ENCODE data around the gene FPGT.
A peak's percentile ranks its signal among the peaks of the same experiment; 100 is the strongest.
"Not testable (repeated sequence)": the region's sequence is repeated elsewhere in the genome, so short reads cannot be mapped to it uniquely, and the experiment has no call there.

FPGT gene

DNA sequence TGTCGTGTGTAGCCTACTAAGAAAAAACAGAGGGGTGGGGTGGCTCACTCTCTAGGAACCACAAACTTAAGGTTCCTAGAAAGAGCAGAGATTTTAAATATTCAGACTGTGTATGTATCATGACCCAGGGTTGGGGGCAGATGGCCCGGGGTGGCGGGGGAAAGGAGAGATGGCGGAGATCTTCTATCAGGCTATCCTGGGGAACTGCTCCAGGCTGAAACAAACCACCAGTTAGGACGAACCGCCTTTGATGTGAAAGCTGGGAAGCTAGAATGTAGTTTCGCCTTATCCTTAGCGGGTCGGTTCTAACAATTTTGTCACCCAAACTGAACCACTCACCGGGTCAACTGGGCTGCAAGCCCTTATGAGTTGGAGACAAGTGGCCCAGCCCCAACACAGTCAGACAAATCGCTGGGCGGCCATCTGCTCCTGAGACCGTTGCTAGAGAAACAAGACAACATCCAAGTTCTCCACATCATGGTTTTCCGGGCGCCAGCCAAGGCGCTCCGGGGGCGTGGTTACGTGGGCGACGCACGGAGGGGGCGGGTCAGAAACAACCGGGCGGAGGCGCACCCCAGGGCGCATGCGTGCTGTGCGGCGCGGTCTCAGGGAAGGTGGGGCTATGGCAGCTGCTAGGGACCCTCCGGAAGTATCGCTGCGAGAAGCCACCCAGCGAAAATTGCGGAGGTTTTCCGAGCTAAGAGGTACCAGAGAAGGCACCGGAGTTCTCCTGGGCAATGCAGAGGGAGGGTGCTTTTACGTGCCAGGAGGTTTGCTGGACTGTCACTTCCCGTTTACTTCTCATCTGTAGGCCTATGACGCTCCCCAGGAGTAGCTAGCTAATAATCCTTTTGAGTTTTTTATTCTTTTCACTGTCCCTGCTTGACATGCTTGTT lies at the start of gene FPGT, which contains the start of gene LRRIQ3:
Gene FPGT, plus strand, starts transcription at position 586 of the 896 bp plus-strand sequence. Its CDS starts 37 bp downstream, at position 623.
Gene LRRIQ3, minus strand, starts transcription at position 520 of the 896 bp plus-strand sequence. CDS start 14,492 bp downstream, outside the sequence.
- DNase-seq (ENCODE audit: low read depth in 2 of 3, low spot score in 2 of 3) = peak; percentile 86 to 93 (median 91)

DNA sequence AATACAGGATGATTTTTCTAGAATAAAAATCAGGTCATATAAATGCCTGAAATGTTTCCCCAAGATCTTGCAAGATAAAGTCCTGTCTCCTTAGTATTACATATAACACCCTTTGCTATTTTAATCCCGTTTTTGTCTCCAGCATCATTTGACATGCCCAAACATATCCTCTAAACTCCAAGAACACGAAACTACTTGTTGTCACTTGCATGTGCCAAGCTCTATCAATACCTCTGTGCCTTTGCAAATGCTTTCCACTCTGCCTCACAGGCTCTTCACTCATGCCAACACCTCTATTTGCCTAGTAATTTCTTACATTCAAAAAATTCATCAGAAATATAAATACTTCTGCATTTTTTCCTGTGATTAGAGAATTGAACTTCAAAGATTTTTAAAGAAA lies 38.0 kb upstream of the FPGT start:
- no peak for DNase-seq (ENCODE audit: low read depth in 2 of 3, low spot score in 2 of 3)

- DNase-seq (ENCODE audit: low read depth in 2 of 3, low spot score in 2 of 3) = no peak
These were observed 36.5 kb upstream of the FPGT start for GRCh38 chr1:74161497-74161896.

- DNase-seq (ENCODE audit: low read depth in 2 of 3, low spot score in 2 of 3) = no peak
These were observed 35.7 kb upstream of the FPGT start for GRCh38 chr1:74162333-74162732.

GRCh38 chr1:74174423-74174822 lies 23.6 kb upstream of the FPGT start:
- not testable (repeated sequence) for DNase-seq (ENCODE audit: low read depth in 2 of 3, low spot score in 2 of 3)

GRCh38 chr1:74180490-74180889 lies 17.6 kb upstream of the FPGT start:
- DNase-seq (ENCODE audit: low read depth in 2 of 3, low spot score in 2 of 3) = no peak

DNA sequence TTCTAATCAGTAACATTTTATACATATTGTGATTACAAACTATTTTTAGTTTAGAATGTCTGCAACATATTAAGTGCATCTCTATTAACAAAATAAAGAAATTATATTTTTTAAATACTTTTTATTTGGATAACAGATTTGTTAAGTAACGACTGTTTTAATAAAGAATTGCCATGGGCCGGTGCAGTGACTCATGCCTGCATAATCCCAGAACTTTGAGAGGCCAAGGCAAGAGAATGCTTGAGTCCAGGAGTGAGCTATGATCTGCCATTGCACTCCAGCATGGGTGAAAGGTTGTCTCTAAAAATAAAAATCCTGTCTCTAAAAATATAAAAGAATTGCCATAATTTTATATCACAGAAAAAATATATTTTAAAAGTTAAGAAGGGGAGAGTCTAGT lies 4.1 kb upstream of the FPGT start:
- DNase-seq (ENCODE audit: low read depth in 2 of 3, low spot score in 2 of 3) = no peak

DNA sequence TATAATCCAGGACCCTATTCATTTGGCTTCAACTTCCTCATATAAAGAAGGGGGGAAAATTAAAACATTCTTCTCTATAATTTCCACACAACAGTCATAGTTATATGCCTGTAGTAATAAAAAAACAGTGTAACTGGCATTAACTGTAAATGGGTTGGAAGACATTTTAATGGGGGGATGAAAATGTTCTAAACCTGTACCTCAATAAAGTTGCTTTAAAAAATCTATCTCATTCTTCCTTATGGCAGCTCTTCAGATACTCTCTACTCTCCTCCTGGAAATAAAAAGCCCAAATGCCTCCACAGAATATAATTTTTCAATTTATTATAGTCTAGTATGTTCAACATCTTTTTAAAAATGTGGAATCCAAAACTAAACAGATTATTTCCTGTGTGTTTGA lies 2.7 kb upstream of the FPGT start:
- no peak for DNase-seq (ENCODE audit: low read depth in 2 of 3, low spot score in 2 of 3)

- no peak for DNase-seq (ENCODE audit: low read depth in 2 of 3, low spot score in 2 of 3)
These were observed 787 bp upstream of the FPGT start for GRCh38 chr1:74197255-74197654.

GRCh38 chr1:74199504-74199903 lies 1.5 kb downstream of the FPGT start:
- no peak for DNase-seq (ENCODE audit: low read depth in 2 of 3, low spot score in 2 of 3)

GRCh38 chr1:74205266-74205665 lies 7.2 kb downstream of the FPGT start:
- no peak for DNase-seq (ENCODE audit: low read depth in 2 of 3, low spot score in 2 of 3)

GRCh38 chr1:74215229-74215628 lies 17.2 kb downstream of the FPGT start:
- DNase-seq (ENCODE audit: low read depth in 2 of 3, low spot score in 2 of 3) = no peak

GRCh38 chr1:74222701-74223100 lies 24.7 kb downstream of the FPGT start:
- no peak for DNase-seq (ENCODE audit: low read depth in 2 of 3, low spot score in 2 of 3)

DNA sequence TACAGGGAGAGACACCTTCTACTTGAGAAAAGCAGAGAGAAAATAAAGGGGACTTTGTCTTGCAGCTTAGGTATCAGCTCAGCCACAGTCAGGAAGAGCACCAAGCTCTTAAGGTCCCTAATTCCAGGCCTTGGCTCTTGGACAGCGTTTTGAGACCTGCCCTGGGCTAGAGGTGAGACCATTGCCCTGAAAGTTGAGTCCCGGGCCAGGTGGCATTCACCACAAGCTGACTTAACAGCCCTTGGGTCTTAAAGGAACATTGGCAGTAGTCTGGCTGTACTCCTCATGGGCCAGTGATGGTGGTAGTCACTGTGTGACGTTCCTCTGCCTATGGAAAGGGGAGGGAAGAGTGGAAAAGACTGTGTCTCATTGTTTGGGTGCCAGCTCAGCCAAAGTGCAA lies 25.4 kb downstream of the FPGT start:
- no peak for DNase-seq (ENCODE audit: low read depth in 2 of 3, low spot score in 2 of 3)

GRCh38 chr1:74235153-74235552 lies 37.1 kb downstream of the FPGT start, which contains the start of gene TNNI3K:
TNNI3K (plus strand) TSS chr1:74235387; CDS start chr1:74235452, 65 bp downstream.
- no peak for DNase-seq (ENCODE audit: low read depth in 2 of 3, low spot score in 2 of 3)

DNA sequence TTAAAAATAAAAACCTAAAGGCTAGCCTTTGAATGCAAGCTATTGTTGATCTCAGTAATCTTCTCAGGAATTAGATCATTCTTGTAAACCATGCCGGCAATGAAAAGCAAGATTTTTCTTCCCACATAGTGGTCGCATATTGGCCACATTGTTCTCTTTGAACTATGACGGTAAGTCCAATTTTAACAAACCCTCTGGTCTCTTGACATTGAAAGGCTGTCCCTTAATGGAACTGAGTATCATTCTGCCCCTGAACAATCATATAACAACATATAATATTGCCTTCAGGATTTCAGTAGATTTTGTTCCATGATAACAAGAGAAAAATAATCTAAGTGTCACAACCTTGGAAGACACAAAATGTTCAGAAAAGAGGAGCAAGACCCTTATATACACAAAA lies 38.4 kb downstream of the FPGT start:
- DNase-seq (ENCODE audit: low read depth in 2 of 3, low spot score in 2 of 3) = no peak

GRCh38 chr1:74237035-74237434 lies 39.0 kb downstream of the FPGT start:
- DNase-seq (ENCODE audit: low read depth in 2 of 3, low spot score in 2 of 3) = no peak

- DNase-seq (ENCODE audit: low read depth in 2 of 3, low spot score in 2 of 3) = no peak
These were observed 39.7 kb downstream of the FPGT start for GRCh38 chr1:74237787-74238186.

DNA sequence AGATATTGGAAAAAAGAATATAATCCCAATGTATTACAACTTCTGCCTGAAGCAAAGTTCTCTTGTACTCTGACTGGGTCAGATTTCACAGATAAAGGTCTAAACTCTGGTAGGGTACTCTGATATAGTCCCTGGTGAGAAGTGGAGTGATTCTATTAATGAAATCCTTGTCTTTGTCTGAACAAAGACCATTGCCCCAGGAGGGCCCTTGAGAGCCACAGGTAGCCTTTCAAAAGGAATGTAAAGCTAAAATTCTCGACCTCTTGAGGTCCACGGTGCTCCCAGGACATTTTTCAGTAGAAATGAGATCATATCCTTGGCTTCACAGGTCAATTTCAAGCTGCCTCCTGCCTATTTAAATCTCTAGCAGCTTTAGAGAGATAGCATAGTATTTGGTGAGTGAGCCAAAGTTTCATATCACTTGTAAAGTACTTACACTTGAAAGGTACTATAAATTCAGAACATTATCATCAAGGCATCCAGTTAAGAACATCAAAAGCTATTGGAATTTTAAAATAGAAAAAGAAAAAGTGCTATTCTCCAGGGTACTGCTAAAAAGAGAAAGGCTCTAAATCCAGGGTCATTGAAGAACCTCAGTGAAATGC lies 47.2 kb downstream of the FPGT start:
- no peak for DNase-seq (ENCODE audit: low read depth in 2 of 3, low spot score in 2 of 3)

GRCh38 chr1:74246315-74246714 lies 48.3 kb downstream of the FPGT start:
- no peak for DNase-seq (ENCODE audit: low read depth in 2 of 3, low spot score in 2 of 3)

- DNase-seq (ENCODE audit: low read depth in 2 of 3, low spot score in 2 of 3) = no peak
These were observed 50.0 kb downstream of the FPGT start for GRCh38 chr1:74247881-74248528.

Measured in activated CD8-positive, alpha-beta memory T cell treated with anti-CD3 and anti-CD28 coated beads for 48 hours (primary cell).